GM19397 (cell line): ENCODE measurements around the gene STIM1.
"Not testable (repeated sequence)": the region's sequence is repeated elsewhere in the genome, so short reads cannot be mapped to it uniquely, and the experiment has no call there.

Source experiments
- ATAC-seq: cut with Tn5 transposase; IDR thresholded peaks from one replicate; pipeline ENCODE4 v1.9.1; 2021; ENCODE audit warnings: mild to moderate bottlenecking, moderate library complexity; ENCODE audit not compliant: unreplicated experiment

STIM1 gene

DNA sequence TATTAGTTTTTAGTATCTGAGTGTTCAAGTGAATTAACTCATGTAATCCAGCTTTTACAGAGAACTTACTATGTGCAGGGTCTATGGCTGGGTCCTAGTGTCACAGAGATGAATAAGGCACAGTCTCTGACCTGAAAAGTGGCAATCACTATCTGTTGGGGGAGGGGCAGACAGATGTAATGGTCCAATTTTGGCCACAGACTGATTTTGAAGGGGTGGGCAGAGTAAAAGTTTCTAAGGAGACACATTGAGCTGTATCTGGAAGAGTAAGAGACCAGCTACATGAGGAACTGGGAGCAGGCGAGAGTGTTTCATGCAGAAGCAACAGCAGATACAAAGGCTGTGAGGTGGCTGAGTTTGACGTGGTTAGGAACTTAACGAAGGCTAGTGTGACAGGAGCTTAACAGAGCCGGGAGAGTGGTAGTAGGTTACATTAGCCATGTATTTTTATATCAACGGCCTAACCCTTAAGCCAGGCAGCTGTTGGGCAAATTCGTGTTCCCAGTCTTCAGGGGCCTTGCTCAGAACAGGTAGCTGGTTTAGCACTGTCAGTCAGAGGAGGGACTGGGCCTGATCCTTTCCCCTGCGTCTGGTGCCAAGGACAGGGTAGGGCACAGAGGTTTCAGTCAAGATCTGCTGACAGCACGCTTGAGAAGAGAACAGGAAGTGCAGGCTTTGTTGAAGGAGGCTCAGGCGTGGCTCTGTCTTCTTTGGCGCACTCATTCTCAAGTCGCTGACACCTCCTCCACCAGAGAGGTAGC is 1.4 kb upstream of the STIM1 start:
- peak; percentile 32 for ATAC-seq

DNA sequence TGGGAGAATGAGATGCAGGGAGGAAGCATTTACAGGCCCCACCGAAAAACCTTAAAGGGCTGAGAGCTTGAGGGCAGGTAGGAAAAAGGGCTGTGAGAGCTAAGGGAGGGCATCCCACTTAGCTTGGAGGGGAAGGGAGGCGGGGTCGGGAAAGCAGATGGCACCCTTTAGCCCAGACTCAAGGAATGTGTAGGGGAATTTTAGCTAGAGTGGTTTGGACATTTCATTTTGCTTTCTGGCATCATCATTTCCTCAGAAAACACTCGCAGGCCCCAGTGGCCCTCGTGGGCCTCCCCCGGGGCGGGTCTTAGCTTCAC is 846 bp upstream of the STIM1 start:
- no peak for ATAC-seq

DNA sequence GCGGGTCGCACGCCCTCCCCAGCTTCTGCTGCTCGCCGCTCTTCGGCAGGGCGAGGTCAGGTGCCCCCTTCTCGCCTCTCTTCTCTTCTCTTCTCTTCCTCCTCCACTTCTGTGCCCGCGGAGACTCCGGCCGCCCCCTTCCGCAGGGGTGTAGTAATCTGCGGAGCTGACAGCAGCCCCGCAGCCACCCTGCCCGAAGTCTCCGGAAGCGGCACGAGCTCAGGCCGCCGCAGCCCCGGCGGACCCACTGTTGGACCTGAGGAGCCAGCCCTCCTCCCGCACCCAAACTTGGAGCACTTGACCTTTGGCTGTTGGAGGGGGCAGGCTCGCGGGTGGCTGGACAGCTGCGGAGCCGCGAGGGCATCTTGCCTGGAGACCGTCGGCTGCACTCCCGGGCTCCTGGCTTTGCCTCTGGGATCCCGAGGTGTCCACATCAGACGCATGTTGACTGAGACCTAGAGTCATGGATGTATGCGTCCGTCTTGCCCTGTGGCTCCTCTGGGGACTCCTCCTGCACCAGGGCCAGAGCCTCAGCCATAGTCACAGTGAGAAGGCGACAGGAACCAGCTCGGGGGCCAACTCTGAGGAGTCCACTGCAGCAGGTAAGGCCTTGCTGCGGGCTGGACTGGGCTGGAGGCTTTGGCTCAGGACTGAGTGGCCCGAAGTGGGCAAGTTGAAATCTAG is 486 bp downstream of the STIM1 start:
- ATAC-seq = peak; percentile 20

DNA sequence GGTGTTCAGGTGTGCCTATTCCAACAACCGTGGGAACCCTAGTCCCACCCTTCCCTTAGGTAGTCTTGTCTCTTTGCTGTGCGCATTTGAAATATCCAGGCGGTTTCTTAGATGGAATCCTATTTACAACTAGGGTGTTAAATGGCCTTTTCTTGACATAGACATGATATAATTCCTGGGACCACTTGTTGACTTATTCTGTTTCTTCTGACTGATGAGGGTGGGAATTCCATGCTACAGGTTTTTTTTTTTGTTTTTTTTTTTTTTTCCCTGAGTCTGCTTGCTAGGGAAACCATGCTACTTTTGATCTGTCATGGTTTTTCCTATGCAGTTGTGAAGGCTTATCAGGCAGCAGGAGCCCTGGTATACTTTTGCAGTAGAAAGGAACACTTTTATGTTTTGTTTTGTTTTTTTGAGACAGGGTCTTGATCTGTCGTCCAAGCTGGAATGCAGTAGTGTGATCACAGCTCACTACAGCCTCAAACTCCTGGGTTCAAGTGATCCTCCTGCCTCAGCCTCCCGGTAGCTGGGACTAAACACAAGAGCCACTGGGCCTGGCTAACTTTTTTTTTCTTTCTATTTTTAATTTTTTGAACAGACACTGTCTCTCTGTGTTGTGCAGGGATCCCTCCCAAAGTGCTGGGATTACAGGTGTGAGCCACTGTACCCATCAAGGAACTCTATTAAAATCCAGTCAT is 1.5 kb downstream of the STIM1 start:
- no peak for ATAC-seq

DNA sequence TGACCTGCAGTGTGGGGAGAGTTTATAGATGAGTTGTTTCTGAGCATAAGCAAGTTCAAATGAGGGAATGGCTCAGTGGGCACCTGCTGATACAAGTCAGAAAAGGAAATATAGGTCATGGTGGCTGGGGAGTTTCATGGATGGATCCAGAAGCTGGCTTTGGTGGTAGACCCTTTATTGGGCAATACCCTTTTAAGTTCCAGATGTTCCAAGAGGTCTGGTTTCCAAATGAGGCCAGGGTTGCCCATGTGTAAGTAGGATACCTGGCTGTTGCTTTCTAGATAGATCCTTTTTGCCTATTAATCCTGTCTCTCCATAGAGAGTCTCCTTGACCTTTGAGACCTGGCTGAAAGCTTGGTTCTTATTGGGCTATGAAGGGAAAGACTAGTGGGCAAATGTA is 2.2 kb downstream of the STIM1 start:
- ATAC-seq = no peak

DNA sequence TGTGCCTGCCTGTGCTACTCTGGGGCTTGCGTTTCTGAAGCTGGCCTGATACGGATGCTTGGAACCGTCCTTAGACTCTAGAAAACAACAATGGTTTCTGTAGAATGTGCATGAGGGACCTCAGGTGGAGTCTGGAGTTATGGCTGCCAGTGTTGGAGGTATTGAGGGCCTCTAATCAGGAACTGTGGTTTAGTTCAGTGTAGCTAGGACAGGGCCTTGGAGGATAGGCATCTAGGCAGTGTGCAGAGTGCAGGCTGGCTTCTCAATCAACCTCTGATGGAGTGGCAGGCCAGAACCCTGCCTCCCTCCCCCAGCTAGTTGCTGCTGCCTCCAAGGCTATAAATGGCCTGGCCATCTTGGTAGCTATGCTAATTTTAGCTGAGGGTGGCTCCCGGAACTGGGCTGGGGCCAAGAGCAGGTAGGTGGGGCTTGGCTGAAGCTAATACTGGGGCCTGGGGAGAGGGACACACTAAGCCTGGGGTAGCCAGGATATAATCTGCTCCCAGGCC is 4.0 kb downstream of the STIM1 start:
- peak; percentile 22 for ATAC-seq

DNA sequence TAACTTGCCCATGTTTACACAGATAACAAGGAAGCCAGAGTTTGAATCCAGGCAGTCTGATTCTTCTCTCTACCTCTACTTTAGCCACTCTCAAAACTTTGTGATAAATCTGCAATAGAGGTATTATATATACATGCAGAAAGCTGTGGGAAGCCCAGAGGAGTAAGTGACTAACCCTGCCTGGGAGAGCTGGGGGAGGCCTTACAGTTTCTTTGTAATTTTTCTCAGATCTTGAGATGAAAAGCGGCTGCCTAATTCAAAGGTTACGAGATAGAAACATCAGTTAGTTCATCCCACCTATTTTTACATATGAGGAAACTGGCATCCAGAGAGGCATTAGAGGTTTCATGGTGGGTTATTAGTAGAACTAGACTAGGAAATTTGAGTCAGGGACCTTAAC is 4.9 kb downstream of the STIM1 start:
- ATAC-seq = no peak

DNA sequence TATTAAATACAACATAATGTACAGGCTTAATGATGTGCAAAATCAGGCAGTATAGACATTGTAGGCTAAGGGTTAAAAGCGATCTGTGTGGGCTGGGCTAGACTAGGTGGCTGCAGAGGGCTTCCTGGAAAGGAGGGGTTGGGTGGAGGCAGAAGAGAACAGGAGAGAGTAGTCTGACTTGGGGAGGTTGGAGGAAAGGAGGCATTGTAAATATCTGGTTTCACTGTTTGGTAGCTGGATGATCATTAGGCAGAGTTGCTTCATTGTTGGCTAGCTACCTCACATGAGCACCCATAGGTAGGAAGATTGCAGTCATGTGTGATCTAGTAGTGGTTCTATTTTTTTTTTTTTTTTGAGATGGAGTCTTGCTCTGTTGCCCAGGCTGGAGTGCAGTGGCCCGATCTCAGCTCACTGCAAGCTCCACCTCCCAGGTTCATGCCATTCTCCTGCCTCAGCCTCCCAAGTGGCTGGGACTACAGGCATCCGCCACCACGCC is 5.5 kb downstream of the STIM1 start:
- not testable (repeated sequence) for ATAC-seq

DNA sequence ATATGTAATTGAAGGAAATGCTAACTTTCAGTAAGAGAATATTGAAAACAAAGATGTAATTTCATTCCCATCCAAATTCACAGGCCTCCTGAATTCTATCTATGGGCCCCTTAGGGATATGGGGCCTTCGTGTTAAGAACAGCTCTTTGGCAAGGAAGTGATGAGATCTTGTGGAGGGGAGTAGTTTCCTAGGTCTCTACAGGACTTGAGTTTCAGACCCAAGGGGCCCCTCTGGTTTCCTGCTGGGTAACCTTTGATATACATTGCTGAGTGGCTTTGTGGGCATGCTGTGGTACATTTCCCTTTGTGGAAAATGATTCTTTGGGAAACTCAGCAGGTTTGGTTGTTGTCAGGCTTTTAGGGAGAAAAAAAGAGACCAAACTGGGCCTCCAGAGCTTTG is 6.2 kb downstream of the STIM1 start:
- ATAC-seq = no peak

DNA sequence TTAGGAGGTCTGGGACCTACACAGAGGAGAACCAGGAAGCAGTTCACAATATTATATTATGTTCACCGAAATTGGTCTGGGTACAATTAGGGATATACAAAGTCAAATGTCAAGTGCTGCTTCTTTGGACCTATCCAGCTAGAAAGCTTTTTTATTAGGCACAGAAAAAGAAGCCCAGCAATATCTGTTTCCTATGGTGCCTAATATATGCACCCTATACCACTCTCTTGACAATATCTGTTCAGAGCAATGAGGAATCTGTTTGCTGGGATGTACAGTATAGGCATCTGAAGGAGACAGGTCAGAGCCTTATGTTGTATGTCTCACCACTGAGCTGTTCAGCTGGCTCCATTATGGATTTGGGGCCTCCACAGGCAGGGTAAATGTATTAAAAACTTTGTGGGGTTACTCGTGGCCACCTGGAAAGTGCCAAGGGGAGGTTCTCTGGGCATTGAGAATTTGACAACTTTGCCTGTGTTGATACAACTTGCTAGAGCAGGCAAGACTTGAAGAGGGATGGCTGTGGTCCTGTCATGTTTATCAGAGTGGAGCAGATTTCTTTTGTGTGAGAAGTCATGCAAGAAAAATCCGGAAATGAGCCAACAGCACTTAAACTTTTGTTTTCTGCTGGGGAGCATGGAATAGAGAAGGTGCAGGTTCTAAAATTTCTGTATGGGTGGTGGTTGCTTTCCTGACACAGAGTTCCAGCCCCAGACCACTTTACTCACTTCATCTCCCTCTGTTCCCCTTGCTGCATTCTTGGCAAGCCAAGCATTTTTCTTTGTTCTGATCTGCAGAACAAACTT is 10.1 kb downstream of the STIM1 start:
- no peak for ATAC-seq

DNA sequence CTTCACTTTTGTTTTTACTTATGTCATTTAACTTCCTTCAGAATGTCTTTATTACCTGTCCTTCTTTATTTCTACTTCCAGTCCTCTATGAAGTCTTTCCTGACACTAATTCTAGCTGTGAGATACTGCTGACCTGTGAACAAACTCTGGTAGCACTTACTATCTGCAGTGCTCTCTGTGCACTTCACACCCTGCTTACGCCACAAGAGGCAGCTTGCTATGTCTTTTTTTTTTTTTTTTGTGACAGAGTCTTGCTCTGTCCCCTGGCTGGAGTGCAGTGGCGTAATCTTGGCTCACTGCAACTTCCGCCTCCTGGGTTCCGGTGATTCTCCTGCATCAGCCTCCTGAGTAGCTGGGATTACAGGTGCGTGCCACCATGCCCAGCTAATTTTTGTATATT is 10.7 kb downstream of the STIM1 start:
- peak; percentile 38 for ATAC-seq

DNA sequence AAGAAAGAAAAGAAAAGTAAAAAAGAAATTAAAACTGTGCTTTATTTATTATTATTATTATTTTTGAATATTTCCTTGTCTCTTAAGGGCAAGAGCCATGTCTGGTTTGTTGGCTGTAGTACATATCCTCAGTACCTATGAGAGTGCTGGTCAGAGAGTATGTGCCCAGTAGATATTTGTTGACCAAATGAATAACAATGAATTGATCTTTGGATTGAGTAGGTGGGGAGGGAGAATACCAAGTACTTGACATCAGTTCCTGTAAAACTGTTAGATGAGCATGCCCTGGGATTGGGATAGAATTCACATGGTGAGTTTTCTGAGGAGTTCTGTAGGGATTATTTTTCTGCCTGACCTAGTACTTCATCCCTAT is 11.4 kb downstream of the STIM1 start:
- no peak for ATAC-seq

DNA sequence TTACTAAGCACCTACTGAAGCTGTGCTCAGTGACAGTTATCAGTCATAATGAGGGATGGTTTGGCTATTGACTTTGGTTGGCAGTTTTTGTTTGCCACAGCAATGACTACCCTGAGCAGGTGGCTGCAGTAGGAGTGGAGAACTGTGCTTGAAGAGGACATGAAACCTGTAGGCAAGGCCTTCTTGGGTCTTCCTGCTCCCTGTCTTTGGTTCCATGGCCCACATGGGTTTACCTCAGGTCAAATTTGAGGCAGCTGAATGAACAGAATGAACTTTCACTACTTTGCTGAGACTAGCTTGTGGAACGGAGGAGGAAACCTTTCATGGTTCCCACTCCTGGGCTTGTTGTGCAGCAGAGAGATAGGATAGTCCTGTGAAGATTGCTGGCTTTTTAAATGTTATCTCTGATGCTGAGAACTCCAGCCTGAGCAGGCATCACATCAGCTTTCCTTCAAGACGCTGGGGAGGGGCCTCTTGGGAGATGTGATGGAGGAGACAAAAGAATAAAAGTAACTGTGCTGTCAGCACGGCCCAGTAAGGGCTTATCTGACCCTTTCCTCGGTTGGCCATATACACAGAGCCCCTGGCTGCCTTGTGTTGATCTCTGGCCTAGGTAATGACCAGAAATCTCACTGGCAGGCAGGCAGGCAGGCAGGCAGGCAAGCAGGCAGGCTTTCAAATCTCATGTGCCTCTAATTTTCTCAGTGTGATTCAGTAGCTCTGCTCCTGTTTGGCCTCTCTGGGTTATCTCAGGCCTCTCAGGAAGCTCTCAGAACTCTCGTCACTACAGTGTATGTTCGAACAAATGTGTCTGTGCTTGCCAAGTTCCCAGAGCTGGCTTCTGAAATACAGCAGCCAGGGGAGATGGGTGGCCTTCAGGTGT is 12.0 kb downstream of the STIM1 start:
- no peak for ATAC-seq

DNA sequence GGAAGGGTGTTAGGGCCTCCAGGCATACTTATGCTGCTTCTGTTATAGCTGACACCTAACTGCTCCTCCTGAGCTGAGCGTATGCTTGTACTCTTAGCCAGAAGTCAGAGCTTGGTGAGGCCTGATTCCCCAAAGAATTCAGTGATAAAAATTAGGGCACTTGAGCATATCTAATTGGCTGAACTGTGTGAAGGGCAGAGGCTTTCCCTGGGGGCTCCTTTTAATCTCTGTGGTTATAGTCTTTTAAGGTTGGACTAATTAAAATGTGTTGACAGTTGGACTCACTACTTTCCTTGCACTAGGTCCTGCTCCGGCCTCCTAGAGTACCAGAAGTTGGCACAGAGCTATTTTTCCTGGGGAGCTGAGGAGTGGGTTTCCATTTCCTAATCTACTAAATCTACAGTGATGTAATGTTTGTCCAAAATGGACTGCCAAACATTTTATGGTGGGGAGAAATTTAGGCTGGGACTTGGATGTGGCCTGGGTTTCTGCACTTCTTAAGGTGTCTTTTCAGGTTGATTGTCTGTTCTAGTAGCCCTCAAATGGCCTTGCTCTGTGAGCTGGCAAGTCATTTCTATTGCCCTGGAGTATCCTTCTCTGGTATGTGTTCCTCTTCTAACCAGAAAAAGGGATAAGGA is 18.4 kb downstream of the STIM1 start:
- ATAC-seq = no peak

DNA sequence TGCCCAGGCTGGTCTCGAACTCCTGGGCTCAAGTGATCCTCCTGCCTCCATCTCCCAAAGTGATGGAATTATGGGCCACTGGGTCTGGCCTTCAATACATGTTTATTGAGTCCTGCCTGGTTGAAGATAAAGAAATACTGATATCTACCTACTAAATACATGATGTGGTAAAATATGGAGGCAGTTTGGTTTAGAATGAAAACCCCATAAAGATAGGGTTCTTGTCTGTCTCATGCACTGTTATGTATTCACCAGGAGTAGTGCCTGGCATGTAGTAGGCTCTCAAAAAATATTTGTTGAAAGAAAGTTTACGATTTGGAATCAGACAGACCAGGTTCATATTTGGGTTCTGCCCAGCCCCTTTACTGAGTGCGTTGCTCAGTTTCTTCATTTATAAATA is 21.1 kb downstream of the STIM1 start:
- no peak for ATAC-seq

DNA sequence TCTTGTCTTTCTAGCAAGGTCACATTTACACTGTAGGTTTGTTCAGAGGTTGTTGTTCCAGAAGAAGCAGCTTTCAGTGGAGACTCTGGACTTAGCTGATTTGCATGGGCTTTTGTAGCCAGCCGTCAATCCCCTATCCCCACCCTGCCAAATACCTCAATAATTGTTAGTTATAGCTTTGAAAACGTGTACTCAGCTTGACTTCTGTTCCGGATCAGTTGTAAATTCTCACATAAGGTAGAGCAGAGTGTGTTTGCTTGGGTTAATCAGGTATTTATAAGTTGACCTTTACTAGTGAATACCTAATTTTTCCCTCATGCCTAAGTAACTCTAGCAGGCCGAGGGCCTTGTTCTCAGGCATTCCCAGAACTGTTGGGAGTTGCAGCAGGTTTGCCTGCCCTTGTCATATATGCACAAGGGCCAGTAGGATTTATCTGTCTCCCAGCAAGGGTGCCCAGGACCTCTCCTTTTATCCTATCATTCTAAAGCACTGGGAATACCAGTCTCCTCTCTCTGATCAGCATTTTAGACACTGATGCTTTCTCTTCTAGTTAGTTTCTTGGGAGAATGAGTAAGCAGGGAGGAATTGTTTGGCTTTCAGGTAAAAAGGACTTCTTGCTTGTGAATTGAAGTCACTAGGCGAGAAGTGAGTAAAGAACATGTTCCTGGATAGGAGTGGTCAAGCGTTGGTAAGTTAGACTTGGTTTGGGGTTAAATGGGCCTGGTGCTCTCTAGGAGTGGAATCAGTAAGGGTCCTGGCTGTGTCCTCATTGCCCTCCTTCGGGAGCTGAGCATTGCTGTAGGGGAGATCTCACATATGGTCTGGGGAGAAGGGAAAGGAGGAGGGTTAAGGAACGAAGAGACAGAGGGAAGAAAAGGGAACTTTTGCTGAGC is 22.1 kb downstream of the STIM1 start:
- no peak for ATAC-seq

DNA sequence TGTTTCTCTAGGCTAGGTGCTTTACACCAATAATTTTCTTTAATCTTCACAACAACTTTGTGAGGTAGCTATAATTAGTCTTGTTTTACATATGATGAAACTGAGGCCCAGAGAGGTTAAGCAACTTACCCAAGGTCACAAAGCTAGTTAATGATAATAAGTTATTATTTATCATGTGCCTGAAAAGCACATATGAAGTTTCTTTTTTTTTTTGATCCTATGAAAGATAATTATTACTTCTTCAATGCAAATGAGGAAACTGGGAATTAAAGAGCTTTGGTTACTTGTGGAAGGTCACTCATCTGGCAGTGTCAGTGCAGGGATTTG is 22.8 kb downstream of the STIM1 start:
- no peak for ATAC-seq

DNA sequence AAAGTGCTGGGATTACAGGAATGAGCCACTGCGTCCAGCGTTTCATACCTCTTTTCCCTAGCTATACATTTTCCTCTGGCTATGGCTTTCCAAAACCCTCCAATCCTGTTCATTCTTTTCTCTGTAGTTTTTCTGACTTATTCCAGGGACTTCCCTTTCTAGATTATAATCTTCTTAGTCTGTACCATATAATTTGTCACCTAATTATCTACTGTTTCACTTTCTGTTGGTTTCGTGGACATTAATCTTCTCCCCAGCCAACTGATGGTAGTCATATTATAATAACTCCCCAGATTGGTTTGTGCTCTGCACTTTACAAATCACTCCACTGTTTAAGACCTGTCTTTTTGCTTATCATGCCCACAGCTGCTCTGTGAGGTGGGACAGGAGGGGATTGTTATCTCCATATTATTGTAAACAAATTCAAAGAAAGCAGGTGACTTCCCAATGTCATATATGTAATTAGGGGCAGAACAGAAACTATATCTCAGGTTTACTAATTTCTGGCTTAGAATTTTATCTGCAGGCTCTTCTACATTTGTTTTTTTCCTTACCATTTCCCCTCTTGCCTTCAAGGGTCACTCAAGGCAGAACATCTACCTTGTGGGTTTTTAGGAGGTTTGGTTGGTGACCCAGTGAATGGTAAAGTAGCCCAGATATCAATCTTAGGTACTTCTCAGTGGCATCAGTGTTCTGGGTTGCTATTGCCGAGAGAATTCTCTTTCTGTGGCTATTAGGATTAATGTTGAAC is 23.9 kb downstream of the STIM1 start:
- ATAC-seq = peak; percentile 40
